A673 (cell line): ENCODE results near the gene GLS. TPM values are rescaled to one million over a fixed set of nuclear protein-coding genes. Genes with fewer than 3 reads are reported as not detected.

ENCODE experiments used
- BruUV-seq: library from RNA; stranded (reverse); fragments of 400-500 nt; replicated peaks from 2 replicates; lab custom pipeline; 2021; lab: Mats Ljungman, UMichigan
- CTCF ChIA-PET: fragments of 300-600 bp; sonication (Branson Sonifier 250); formaldehyde crosslinking; loops from one replicate; lab custom pipeline; 2022; ENCODE audit warnings: antibody characterized with exemption; lab: Charles Lee
- POLR2A ChIA-PET: fragments of 300-600 bp; sonication (Branson Sonifier 250); formaldehyde crosslinking; loops from one replicate; lab custom pipeline; 2022; ENCODE audit warnings: antibody characterized with exemption; ENCODE audit not compliant: low non-redundant PET; lab: Charles Lee
- DNase-seq: peaks from one replicate; pipeline ENCODE4 v3.0.0-alpha.2; 2015; ENCODE audit warnings: low spot score
- H3K27ac ChIP-seq: fragments of 200-600 bp; sonication (generic); 2 replicates; pipeline ENCODE4 v1.5.1; 2016; ENCODE audit warnings: mixed run types, low read depth, mild to moderate bottlenecking, mixed read lengths, antibody characterized with exemption, low read length; ENCODE audit not compliant: poor library complexity, severe bottlenecking
- H3K27me3 ChIP-seq: fragments of 200-600 bp; sonication (generic); replicated peaks from 2 replicates; pipeline ENCODE4 v1.6.1; 2017; ENCODE audit warnings: mixed run types, low read depth, mild to moderate bottlenecking, mixed read lengths, antibody characterized with exemption, low read length; ENCODE audit not compliant: insufficient read depth, poor library complexity
- H3K36me3 ChIP-seq: fragments of 200-600 bp; sonication (generic); 2 replicates; pipeline ENCODE4 v1.6.1; 2016; ENCODE audit warnings: mixed run types, mild to moderate bottlenecking, mixed read lengths, antibody characterized with exemption, low read length; ENCODE audit not compliant: insufficient read depth, poor library complexity, severe bottlenecking
- H3K4me1 ChIP-seq: fragments of 200-600 bp; sonication (generic); 2 replicates; pipeline ENCODE4 v1.6.1; 2017; ENCODE audit warnings: mixed run types, mild to moderate bottlenecking, mixed read lengths, antibody characterized with exemption, low read length; ENCODE audit not compliant: insufficient read depth, poor library complexity, severe bottlenecking
- H3K4me3 ChIP-seq: fragments of 200-600 bp; sonication (generic); 2 replicates; pipeline ENCODE4 v1.5.1; 2016; ENCODE audit warnings: low read depth, mixed run types, mild to moderate bottlenecking, mixed read lengths, low read length; ENCODE audit not compliant: poor library complexity, severe bottlenecking
- H3K9me3 ChIP-seq: fragments of 200-600 bp; sonication (generic); 2 replicates; pipeline ENCODE4 v1.6.1; 2016; ENCODE audit warnings: mixed run types, low read depth, mild to moderate bottlenecking, mixed read lengths, antibody characterized with exemption, low read length; ENCODE audit not compliant: poor library complexity, severe bottlenecking
- EZH2 ChIP-seq: fragments of 200-600 bp; sonication (generic); IDR thresholded peaks from 2 replicates; pipeline ENCODE4 v1.6.1; 2017; ENCODE audit warnings: borderline replicate concordance, low read depth, mild to moderate bottlenecking, mixed read lengths, antibody characterized with exemption, low read length; ENCODE audit not compliant: poor library complexity, severe bottlenecking
- intact Hi-C: fragments of 100-400 bp; cut with micrococcal nuclease; formaldehyde crosslinking; loops from one replicate; pipeline ENCODE4 v1.10.0; 2022; ENCODE audit not compliant: unreplicated experiment
- total RNA-seq: library from RNA; stranded (reverse); gene quantifications from 2 replicates; pipeline ENCODE4 v1.2.3, GENCODE V29; 2021
- TF ChIP-seq, protein P1 (sequence below): fragments of 300-800, 200-600 bp; sonication (generic); conservative IDR thresholded peaks from 2 replicates; pipeline ENCODE4 v1.5.1; 2017; ENCODE audit warnings: low read depth, mild to moderate bottlenecking, antibody characterized with exemption, low read length, moderate library complexity, mixed read lengths

Gene GLS
- total RNA-seq, 1 experiment from 2014 or later: 116 TPM

DNA sequence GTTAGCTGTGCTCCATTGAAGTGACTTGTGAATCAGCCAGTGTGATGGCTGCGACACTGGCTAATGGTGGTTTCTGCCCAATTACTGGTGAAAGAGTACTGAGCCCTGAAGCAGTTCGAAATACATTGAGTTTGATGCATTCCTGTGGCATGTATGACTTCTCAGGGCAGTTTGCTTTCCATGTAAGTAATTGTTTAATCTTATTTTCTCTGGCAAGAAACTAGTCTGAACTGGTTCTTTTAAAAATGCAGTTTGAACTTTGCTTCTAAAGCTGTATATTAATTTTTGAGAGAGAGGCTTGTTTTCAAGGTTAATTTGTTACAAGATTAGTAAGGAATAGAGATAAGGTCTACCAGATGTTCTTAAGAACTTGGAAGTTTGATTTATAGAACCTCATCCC lies 46.7 kb downstream of the GLS start:
- POLR2A ChIA-PET: no interaction called here
- TF ChIP-seq, protein P1, sequence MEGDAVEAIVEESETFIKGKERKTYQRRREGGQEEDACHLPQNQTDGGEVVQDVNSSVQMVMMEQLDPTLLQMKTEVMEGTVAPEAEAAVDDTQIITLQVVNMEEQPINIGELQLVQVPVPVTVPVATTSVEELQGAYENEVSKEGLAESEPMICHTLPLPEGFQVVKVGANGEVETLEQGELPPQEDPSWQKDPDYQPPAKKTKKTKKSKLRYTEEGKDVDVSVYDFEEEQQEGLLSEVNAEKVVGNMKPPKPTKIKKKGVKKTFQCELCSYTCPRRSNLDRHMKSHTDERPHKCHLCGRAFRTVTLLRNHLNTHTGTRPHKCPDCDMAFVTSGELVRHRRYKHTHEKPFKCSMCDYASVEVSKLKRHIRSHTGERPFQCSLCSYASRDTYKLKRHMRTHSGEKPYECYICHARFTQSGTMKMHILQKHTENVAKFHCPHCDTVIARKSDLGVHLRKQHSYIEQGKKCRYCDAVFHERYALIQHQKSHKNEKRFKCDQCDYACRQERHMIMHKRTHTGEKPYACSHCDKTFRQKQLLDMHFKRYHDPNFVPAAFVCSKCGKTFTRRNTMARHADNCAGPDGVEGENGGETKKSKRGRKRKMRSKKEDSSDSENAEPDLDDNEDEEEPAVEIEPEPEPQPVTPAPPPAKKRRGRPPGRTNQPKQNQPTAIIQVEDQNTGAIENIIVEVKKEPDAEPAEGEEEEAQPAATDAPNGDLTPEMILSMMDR: no peak
- no peak for TF ChIP-seq EZH2
- peak overlapping the region; percentile 36 for H3K27ac ChIP-seq

DNA sequence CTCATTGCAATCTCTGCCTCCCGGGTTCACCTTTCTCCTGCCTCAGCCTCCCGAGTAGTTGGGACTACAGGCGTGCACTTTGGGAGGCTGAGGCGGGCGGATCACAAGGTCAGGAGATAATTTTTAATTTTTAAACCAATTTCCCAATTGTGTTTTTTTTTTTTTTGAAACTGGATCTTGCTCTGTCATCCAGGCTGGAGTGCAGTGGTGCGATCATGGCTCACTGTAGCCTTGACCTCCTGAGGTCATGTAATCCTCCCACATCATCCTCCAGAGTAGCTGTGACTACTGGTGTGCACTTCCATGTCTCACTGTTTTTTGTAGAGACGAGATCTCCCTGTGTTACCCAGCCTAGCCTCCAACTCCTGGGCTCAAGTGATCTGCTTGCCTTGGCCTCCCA lies 49.3 kb downstream of the GLS start:
- H3K9me3 ChIP-seq: no peaks in the 10 kb centered on the region
- intact Hi-C loops: no loop called here
- BruUV-seq: no TSS peak
- H3K27ac ChIP-seq: no peak overlapping the region
- TF ChIP-seq EZH2: no peak
- TF ChIP-seq, protein P1: no peak
- H3K27me3 ChIP-seq: no peaks in the 10 kb centered on the region
- peaks cover 21% of the 10 kb centered on the region for H3K4me1 ChIP-seq
- no peak overlapping the region for H3K4me3 ChIP-seq
- DNase-seq: no peak
- POLR2A ChIA-PET: no interaction called here
- CTCF ChIA-PET: no interaction called here
- peaks cover 4% of the 10 kb centered on the region for H3K36me3 ChIP-seq

More for the DNA sequence above, 46.7 kb downstream of the GLS start:
- H3K27me3 ChIP-seq: no peaks in the 10 kb centered on the region
- peaks cover 16% of the 10 kb centered on the region for H3K4me1 ChIP-seq
- H3K9me3 ChIP-seq: no peaks in the 10 kb centered on the region
- H3K36me3 ChIP-seq: peaks cover 28% of the 10 kb centered on the region
- H3K4me3 ChIP-seq: no peak overlapping the region
- CTCF ChIA-PET: no interaction called here
- peak; percentile 28 for DNase-seq
- BruUV-seq: no TSS peak
- intact Hi-C loops: no loop called here

DNA sequence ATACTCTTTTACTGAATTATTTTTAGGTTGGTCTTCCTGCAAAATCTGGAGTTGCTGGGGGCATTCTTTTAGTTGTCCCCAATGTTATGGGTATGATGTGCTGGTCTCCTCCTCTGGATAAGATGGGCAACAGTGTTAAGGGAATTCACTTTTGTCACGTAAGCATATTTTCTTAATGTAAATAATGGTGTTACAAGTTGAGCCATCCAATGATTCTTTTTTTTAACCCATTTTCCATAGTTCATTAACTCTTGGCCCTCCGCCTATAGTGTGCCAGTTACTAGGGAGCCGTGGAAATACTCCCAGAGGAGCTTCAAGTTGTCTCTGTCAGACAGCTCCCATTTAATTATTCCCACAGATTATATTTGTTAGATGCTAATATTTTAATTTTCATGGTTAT lies 49.8 kb downstream of the GLS start:
- peak; percentile 32 for DNase-seq
- Histone ChIP-seq H3K36me3 (no peaks in the 10 kb centered on the region), H3K27ac (no peak overlapping the region), H3K4me3 (no peak overlapping the region), H3K9me3 (no peaks in the 10 kb centered on the region), H3K4me1 (peaks cover 21% of the 10 kb centered on the region), H3K27me3 (no peaks in the 10 kb centered on the region)
- ChIA-PET POLR2A (no interaction called here), CTCF (no interaction called here)
- intact Hi-C loops: no loop called here
- TF ChIP-seq EZH2: no peak
- TF ChIP-seq, protein P1: no peak
- BruUV-seq: no TSS peak
